Caki2 (cell line): ENCODE data around the gene DNM1. TPM values are rescaled to one million over a fixed set of nuclear protein-coding genes. Genes with fewer than 3 reads are reported as not detected.

ENCODE experiments used
- DNase-seq: peaks from one replicate; pipeline ENCODE4 v3.0.0-alpha.2; 2015; ENCODE audit warnings: low read depth
- in situ Hi-C: cut with HindIII; loops from 2 replicates; pipeline ENCODE4 v1.10.0; 2016; ENCODE audit warnings: low sequenced_read_pairs, low pct_unique_long_range_greater_than_20kb, mixed read lengths
- total RNA-seq: library from RNA; depleted of rRNA; stranded (reverse); fragments of >200 nt; shearing (Covaris generic); gene quantifications from 2 replicates; pipeline ENCODE4 v1.2.3, GENCODE V29; 2014; ENCODE audit warnings: low replicate concordance; rRNA removed

The DNM1 gene
- total RNA-seq: 15.3 and 22.3 TPM in 2 replicates

DNA sequence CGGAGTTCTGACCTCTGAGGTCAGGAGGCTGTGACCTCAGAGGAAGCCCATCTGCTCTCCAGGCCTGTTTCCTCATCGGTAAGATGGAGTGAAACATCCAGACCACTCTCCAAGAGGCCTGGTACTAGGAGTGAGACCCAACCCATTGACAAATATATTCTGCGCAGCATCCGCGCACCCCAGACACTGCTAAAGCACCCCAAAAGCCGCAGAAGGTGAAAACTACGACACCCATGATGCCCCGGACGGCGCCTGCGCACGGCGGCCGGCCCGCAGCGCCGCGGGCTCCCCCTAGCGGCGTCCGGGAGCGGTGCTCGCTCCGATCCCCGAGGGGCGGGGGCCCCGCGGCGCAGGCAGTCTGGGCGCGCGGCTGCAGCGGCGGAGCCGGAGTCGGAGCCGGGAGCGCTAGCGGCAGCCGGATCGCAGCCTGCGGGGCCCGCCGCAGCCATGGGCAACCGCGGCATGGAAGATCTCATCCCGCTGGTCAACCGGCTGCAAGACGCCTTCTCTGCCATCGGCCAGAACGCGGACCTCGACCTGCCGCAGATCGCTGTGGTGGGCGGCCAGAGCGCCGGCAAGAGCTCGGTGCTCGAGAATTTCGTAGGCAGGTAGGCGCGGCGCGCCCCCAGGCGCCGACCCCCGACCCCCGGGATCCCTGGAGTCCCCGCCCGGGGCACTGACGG, at the start of gene DNM1:
TSS of gene DNM1 (plus strand) at position 356 of the 683 bp plus-strand sequence. CDS start at position 448, 92 bp downstream.
- peak; percentile 66 for DNase-seq
- in situ Hi-C loops: no loop called here

DNA sequence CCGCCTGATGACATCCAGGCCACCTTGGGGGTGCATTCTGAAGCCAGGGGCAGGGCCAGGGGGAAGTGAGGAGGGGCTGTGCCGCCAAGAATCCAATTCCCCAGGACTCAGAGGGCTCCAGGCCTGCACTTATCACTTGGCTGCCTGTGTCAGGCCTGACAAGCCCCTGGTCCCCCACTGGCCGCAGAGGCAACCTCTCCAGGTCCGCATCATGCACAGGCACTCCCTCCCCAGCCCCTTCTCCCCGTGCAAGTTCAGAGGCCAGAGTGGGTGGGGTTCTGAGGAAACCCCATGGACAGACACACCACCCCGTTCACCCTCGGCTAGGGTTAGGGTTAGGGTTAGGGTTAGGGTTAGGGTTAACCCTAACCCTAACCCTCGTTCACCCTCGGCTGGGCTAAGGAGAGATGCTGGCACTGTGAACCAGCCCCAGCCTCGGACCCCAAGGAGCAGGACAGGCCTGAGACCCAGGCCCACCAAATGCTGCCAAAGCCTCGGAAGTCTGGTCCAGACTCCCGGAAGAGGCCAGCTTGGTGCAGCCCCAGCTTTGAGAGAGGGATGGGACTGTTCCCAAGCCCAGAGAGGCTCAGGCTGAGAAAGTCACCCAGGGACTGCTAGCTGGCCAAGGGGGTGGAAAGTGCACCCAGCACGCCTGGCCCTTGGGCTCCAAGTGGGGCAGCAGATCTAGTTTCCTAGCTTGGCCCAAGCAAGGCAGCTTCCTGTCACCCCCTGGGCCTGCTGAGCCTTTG, 49.1 kb upstream of the DNM1 start:
- in situ Hi-C loops: no loop called here
- DNase-seq: no peak

DNA sequence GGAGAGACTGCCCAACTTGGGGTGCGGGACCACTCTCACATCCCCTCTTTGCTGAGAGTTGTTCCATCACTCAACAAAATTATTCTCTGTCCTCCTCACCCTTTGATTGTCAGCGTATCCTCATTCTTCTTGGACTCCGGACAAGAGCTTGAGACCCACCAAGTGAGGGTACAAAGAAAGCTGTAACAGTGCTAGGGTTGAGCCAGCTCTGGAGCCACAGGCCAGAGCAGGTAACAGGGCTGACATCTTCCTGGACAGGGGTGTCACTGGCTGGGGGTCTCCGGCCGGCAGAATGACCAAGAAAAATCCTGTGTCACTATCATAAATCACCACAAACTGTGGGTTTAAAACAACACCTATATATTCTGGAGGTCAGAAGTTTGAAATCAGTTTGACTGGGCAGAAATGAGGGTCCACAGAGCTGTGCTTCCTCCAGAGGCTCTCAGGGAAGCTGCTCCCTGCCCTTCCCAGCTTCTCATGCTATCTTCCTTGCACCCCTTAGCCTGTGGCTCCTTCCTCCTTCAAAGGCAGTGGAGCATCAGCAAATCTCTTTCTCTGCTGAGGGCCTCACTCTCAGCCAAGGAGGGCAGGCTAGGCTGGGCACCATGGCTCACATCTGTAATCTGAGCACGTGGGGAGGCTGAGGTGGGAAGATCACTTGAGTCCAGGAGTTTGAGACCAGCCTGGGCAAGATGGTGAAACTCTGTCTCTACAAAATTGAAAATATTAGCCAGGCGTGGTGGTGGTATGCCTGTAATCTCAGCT, 47.3 kb upstream of the DNM1 start:
- DNase-seq: no peak
- in situ Hi-C loops: no loop called here

DNA sequence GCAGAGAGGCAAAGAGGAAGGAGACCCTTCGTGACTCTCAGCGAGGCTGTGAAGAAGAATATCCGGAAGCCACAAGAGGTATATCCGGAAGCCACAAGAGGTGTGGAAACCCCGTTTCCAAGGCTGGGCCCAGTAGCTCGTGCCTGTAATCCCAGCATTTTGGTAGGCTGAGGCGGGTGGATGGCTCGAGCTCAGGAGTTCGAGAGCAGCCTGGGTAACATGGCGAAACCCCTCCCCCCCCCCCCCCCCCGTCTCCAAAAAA, 43.7 kb upstream of the DNM1 start:
- in situ Hi-C loops: no loop called here
- DNase-seq: no peak

DNA sequence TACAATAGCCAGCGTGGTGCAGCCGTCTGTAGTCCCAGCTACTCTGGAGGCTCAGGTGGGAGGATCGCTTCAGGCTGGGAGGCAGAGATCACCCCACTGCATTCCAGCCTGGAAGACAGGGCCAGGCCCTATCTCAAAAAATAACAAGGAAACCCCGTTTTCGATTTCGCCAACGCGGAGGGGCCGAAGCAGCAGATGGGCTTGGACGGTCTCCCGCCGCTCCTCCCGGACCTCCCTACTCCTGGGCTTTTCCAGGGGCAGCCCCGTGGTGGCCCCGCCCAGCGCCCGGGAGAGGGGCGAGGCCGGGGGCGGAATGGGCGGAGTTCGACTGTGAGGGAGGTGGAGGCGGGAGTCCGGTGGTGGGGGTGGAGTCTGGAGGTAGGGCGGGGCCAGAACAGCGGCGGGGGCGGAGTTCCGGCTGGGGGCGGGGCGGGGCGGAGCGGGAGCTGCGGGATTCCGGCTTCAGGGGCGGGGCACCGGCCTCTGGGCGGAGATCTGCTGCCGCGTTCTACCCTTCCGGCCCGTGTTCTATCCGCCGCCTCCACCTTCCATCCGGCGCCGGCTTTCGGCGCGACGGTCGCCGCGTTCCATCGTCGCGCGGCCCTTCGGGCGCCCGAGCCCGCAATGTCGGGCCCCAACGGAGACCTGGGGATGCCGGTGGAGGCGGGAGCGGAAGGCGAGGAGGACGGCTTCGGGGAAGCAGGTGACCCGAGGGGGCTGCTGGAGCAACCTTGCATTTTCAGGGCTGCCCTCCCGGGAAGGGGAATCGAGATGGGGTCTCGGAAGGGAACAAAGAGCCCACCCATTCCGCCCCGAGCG, 43.2 kb upstream of the DNM1 start, which contains the start of gene BBLN:
TSS of gene BBLN (plus strand) at position 482 of the 819 bp plus-strand sequence. CDS start at position 625, 143 bp downstream.
- in situ Hi-C loops: no loop called here
- DNase-seq: peak; percentile 93

DNA sequence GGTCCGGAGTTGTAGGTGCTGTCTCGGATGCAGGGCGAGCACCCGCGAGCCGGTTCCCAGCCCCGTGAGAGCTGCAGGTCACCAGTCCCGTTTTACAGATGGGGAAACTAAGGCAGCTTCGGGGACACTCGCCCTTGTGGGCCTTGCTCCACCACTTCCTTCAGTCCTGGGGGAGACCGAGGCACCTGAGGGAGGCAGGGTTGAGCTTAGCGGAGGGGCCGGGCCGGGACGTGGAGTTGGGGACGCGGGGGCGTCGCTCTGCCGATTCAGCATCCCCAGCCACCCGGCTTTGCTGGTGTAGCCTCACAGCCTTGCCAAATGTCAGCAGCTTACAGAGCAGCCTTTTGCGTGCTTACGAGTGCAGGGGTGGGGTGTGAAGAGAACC, 42.6 kb upstream of the DNM1 start:
- no peak for DNase-seq
- in situ Hi-C loops: no loop called here

DNA sequence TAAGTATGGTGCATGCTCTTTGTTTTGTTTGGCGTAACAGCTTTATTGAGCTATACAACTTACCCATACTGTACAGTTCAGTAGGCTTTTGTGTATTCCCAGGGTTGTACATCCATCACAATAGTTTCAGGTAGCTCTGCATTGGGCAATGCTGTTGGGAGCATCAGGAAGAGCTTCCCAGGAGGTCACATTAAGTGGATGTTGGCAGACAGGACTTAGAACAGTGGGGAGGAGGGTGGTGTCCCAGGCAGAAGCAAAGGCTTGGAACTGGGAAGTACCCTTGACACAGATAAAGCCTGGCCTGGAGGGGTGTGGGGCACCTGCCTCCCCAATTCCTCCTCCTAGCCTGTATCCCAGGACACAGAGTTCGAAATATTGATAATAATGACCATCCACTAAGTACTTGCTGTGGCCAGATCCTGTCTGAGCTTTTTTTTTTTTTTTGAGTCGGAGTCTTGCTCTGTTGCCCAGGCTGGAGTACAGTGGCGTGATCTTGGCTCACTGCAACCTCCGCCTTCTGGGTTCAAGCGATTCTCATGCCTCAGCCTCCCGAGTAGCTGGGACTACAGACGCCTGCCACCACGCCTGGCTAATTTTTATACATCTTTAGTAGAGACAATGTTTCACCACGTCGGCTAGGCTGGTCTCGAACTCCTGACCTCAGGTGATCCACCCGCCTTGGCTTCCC, 41.8 kb upstream of the DNM1 start:
- DNase-seq: no peak
- in situ Hi-C loops: no loop called here

DNA sequence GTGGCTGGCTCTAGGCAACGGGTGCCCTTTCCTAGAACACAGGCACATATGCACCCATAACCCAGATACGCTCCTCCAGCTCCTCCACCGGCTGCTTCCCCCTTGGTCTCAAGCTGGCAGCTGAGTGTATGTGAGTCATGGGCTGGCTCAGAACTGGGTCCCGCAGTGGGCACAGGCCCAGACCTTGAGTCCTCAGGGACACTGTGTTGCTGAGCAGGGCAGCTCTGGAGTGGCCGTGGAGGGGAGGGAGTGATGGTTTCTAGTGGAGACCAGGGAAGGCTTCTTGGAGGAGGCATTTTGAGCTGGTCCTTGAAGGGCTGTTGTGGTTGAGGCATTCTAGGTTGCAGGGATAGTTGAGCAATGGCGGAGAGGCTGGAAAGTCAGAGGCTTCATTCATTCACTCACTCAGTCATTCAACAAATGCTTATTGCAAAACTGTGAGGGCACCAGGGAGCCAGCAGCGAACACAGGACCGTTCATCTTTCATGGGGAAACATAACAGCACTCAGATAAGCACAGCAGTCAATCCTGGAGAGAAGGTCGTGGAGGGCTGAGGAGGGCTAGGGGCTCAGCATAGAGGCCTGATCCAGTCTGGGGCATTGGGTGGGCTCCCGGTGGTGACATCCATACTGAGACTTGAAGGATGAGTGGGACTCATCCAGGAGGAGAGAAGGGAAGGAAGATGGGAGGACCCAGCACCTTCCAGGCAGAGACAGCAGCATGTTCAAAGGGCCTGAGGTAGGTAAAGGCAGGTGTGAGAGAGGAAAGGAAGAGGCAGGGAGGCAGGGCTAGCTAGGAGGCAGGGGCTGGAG, 40.8 kb upstream of the DNM1 start:
- DNase-seq: no peak
- in situ Hi-C loops: no loop called here

DNA sequence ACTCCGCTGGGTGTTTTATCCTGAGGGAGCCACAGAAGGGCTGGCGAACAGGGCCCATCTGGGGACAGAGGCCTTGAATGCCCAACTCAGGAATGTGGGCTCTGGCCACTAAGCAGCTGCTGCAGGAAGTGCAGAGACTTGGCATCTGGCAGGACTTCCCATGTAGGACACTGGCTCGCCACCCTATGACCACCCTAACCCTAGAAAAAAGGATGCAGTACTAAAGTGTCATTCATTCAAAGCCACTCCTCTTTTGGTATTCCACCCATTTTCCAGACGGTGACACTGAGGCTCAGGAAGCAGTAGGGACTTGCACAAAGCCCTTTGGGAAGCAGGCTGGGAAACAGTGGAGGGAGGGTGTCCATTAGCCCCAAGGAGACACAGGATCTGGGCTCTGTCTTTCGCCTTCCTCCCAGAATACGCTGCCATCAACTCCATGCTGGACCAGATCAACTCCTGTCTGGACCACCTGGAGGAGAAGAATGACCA, 40.1 kb upstream of the DNM1 start:
- no peak for DNase-seq
- in situ Hi-C loops: no loop called here

DNA sequence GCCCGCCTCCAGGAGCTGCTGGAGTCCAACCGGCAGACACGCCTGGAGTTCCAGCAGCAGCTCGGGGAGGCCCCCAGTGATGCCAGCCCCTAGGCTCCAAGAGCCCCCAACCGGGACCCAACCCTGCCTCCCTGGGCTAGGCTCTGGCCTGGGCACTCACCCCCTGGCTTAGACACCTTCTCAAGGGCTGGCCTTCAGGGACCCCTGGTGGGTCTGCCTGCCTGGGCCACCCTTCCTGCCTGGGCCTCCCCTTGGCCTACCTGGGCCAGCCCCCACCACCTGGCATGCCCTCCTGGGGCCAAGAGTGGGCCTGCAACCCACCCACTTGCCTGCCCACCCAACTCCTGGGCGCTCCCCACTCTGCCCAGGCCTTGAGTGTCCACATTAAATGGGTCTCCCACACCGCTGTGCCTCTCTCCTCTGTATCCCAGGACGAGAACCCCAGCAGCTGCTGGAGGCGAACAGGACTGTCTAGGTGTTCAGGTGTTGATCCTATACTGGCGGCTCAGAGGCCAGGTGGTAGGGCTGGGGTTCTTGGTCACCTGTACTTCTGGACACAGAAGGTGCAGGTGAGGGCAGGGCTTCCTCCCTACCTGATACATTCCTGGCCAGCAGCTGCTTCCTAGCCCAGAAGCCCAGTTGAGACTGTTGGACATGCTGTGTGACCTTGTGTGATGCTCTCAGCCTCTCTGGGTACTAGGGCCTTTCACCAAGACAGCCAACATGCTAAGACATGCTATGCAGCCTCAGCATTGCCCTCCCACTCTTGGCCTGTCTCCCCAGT, 39.5 kb upstream of the DNM1 start:
- in situ Hi-C loops: no loop called here
- DNase-seq: no peak

DNA sequence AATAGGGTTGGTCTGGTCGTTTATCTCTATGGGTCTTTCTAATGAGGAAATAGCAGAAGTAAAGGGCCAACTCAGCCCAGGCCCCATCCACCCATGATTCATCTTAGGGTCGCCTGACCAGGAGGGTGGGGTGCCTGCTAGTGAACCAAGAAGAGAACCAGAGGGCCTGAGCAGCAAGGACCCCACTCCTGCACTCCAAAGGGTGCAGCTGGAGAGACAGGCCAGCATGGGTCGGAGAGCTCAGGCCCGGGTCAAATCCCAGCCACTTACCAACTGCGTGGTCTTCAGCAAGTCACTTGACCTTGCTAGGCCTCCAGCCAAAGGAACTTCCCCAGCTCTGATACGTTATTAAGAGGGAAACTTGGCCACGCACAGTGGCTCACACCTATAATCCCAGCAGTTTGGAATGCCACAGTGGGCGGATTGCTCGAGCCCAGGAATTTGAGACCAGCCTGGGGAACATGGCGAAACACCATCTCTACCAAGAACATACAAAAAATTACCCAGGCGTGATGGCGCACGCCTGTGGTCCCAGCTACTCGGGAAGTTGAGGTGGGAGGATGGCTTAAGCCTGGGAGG, 38.8 kb upstream of the DNM1 start:
- in situ Hi-C loops: no loop called here
- peak; percentile 16 for DNase-seq

DNA sequence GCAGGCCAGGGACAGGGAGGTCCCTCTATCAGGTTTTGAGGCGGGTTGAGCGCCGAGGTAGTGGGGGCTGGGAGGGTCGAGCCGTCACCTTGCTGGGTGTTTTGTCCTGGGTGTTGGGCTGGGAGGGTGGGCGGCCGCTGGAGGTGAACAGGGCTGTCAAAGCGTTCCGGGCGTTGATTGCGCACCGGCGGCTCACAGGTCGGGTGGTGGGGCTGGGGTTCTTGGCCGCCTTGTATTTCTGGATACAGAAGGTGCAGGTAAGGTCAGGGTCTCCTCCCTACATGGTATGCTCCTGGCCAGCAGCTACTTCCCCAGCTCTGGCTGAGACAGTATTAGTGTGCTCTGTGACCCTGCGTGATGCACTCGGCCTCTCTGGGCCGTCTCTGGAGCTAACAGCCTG, 37.0 kb upstream of the DNM1 start:
- DNase-seq: no peak
- in situ Hi-C loops: no loop called here

DNA sequence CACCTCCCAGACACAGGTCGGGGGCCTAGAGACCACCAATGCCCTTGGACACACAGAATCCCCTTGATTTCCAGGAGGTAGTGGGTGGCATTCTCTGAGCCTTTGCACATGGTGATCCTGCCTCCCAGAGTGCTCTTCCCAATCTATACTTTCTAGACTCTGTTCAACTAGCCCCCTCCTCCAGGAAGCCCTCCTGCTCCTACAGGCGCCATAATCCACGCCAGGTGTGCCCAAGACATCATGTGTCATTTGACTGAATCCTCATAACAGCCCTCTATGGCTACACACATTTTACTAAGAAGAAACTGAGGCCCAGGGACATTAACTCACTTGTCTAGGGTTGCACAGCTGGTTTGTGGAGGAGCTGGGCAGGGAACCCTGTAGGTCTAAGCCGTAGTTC, 36.0 kb upstream of the DNM1 start:
- in situ Hi-C loops: no loop called here
- DNase-seq: no peak

DNA sequence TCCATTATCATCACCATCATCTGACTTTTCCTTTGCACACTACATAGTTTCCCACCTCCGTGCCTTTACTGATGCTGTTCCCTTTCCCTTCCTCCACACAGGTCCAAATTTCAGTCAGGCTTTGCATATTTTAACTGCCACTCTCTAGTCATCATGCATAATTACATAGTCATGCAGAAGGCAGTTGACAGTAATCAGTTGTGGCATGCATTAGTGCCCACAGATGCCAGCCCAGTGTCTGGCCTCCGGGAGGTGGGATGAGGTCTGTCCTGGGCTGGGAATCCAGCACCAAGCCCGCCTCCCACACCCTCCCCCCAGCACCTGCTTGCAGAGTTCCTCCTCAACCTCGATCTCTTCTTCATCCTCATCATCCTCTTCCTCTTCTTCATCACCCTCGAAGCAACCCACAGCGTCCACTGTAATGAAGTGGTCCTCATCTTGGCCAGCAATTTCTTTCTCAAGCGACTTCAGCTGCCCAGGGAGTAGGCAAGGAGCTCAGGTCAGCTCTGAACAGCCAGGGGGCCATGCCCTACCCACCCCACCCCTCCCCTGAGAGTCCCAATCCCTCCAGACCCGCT, 34.4 kb upstream of the DNM1 start:
- no peak for DNase-seq
- in situ Hi-C loops: no loop called here

DNA sequence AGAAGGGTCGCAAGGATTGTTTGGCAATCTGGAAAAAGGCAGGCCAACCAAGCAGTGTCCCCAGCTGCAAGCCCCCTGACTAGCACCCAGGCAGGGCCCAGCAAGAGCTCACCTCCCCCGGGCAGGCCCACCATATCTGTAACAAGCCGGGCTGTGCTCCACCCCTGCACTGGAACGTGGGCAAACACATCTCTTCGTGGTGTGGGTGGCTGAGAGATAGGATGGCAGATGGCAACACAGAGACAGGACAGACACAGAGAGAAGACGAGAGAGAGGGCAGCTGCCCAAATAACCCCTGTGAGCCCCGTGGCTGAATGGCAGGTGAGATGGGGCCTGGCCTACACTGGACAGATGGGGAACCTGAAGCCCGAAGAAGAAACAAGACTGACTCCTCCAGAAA, 33.7 kb upstream of the DNM1 start:
- DNase-seq: no peak
- in situ Hi-C loops: no loop called here

DNA sequence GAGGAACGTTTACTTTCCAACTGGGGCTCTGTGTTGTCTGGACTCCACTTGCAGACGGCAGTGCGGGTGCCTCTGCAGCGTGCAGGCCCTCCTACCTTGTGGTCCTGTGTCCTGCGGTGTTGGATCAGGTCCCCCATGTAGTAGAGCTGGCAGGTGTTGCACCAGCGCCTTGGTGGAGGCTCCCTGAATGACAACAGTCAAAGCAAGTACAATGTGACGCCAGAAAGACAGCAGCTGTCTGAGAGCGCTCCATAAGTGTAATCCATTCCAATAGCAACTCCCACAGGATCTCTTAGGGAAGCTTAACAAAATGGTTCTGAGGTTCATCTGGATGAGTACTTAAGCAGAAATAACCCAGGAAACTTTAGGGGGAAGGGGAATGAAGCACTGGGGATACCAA, 33.3 kb upstream of the DNM1 start:
- in situ Hi-C loops: no loop called here
- DNase-seq: no peak
